Measurements from ENCODE around the gene C1orf141. TPM values are rescaled to one million over a fixed set of nuclear protein-coding genes. Genes with fewer than 3 reads are reported as not detected.
"Not testable (repeated sequence)": the region's sequence is repeated elsewhere in the genome, so short reads cannot be mapped to it uniquely, and the experiment has no call there.

Gene C1orf141
- total RNA-seq, 4 donors from 2014 or later, result not detected

DNA sequence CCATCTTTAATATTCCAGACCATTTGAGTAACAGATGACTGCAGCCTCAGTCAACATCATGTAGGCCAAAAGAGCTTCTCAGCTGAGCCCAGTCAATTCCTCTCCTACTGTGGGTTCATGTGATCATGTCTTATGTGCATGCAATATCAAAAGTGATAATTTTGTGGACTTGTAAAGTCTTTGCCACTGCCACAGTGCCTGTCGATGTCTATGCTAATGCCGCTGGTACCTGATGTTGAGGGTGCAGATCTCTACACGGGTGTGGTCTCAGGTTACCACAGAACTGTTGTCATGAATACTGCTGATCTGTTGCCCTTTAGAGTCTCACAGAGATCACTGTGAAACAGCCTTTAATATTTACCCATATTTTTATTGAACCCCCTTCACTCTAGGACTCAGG, 11.3 kb upstream of the C1orf141 start:
- WGBS, 2 donors, result 90 to 94% methylated on average over 3 of the region's 3 CpGs
- Histone ChIP-seq H3K27ac (no peak overlapping the region), H3K27me3 (no peaks in the 10 kb centered on the region), H3K4me3 (replicated peaks in 1 of 3) (no peak overlapping the region), H3K9me3 (no peaks in the 10 kb centered on the region), H3K36me3 (no peaks in the 10 kb centered on the region), H3K4me1 (peaks cover 5 to 11% of the 10 kb centered on the region in 2 donors)
- intact Hi-C loops (cut with DNase I), result loop anchor here (5.0 kb wide), 3 partner anchors 89 to 384 kb away; no protein-coding TSS in a partner anchor
- no peak for DNase-seq
- no peak for TF ChIP-seq POLR2A (IDR thresholded peaks at IDR 0.05)
- TF ChIP-seq, protein P1, sequence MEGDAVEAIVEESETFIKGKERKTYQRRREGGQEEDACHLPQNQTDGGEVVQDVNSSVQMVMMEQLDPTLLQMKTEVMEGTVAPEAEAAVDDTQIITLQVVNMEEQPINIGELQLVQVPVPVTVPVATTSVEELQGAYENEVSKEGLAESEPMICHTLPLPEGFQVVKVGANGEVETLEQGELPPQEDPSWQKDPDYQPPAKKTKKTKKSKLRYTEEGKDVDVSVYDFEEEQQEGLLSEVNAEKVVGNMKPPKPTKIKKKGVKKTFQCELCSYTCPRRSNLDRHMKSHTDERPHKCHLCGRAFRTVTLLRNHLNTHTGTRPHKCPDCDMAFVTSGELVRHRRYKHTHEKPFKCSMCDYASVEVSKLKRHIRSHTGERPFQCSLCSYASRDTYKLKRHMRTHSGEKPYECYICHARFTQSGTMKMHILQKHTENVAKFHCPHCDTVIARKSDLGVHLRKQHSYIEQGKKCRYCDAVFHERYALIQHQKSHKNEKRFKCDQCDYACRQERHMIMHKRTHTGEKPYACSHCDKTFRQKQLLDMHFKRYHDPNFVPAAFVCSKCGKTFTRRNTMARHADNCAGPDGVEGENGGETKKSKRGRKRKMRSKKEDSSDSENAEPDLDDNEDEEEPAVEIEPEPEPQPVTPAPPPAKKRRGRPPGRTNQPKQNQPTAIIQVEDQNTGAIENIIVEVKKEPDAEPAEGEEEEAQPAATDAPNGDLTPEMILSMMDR (IDR thresholded peaks at IDR 0.05), result no peak

DNA sequence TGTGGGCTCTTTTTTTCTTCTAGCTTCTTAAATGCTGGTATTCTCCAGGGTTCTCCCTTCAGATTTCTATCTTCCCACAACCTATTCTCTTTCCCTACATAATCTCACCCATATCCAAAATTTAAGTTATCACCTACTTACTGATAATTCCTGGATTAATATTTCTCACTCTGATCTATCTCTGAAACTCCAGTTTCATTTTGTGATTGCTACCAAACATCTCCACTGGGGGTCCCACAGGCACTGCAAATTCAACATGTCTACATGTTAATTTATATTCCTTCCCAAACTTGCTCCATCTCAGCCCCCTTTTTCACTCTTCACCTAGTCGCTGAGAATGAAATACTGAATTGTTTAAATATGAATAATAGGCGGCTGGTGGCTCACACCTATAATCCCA, 9.9 kb upstream of the C1orf141 start:
- H3K27me3 ChIP-seq, result no peaks in the 10 kb centered on the region
- intact Hi-C loops (cut with DNase I), result loop anchor here (5.0 kb wide), 3 partner anchors 87 to 382 kb away; no protein-coding TSS in a partner anchor
- WGBS, 2 donors, result 86% methylated on average over 2 of the region's 2 CpGs

DNA sequence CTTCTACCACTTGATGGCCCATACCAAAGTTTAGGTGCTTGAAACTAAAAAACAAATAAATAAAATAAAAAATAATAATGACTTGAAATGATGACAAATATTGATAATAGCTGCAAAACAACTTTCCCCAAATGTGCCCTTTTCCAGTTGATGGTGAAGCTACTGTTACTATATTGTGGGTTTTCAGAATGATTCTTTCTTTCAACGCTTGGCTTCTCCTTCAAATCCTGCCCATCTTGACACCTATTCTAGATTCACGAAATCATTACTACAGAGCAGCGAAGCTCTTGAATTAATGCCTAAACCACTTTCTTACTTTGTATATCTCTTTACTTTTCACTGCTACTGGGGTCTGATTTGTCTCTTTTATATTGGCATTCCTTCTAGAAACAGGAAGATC, 9.2 kb upstream of the C1orf141 start:
- TF ChIP-seq, protein P1 (IDR thresholded peaks at IDR 0.05), result no peak
- TF ChIP-seq POLR2A (IDR thresholded peaks at IDR 0.05), result no peak
- intact Hi-C loops (cut with DNase I), result no loop called here
- H3K27ac ChIP-seq, result no peak overlapping the region
- 93 to 95% methylated on average over 3 of the region's 3 CpGs for WGBS, 2 donors
- H3K36me3 ChIP-seq, result no peaks in the 10 kb centered on the region
- H3K27me3 ChIP-seq, result no peaks in the 10 kb centered on the region
- peaks cover 4 to 10% of the 10 kb centered on the region in 2 donors for H3K4me1 ChIP-seq
- no peak overlapping the region for H3K4me3 ChIP-seq (replicated peaks in 1 of 3)
- H3K9me3 ChIP-seq, result no peaks in the 10 kb centered on the region
- no peak for DNase-seq

More for the DNA sequence above, 9.9 kb upstream of the C1orf141 start:
- Histone ChIP-seq H3K4me1 (peaks cover 5 to 11% of the 10 kb centered on the region in 2 donors), H3K27ac (no peak overlapping the region), H3K9me3 (no peaks in the 10 kb centered on the region), H3K36me3 (no peaks in the 10 kb centered on the region), H3K4me3 (replicated peaks in 1 of 3) (no peak overlapping the region)
- no peak for DNase-seq
- TF ChIP-seq, protein P1 (IDR thresholded peaks at IDR 0.05), result no peak
- TF ChIP-seq POLR2A (IDR thresholded peaks at IDR 0.05), result no peak

DNA sequence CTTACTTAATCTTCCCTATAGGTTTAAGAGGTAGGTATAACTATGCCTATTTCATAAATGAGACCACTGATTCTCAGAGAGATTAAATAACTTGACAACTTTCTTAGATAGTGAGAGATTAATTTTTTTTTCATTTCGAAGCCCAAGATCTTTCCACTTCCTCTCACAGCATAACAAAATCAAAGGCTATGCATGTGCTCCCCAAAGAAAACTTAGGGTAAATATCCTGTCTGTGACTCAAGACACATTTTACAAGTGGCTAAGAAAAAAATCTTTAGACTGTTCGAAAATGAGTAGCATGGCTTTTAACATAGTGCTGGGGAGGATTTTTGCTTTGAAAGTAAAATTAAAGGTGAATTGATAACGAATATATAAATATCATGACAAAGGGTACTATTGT, 8.2 kb upstream of the C1orf141 start:
- H3K9me3 ChIP-seq, result no peaks in the 10 kb centered on the region
- H3K36me3 ChIP-seq, result no peaks in the 10 kb centered on the region
- TF ChIP-seq POLR2A (IDR thresholded peaks at IDR 0.05), result no peak
- TF ChIP-seq, protein P1 (IDR thresholded peaks at IDR 0.05), result no peak
- H3K4me3 ChIP-seq (replicated peaks in 1 of 3), result no peak overlapping the region
- no peak for DNase-seq
- WGBS, 2 donors, result 61 to 66% methylated on average over 3 of the region's 3 CpGs
- no peaks in the 10 kb centered on the region for H3K27me3 ChIP-seq
- intact Hi-C loops (cut with DNase I), result no loop called here
- H3K27ac ChIP-seq, result no peak overlapping the region
- H3K4me1 ChIP-seq, result peaks cover 0 to 5% of the 10 kb centered on the region in 2 donors

DNA sequence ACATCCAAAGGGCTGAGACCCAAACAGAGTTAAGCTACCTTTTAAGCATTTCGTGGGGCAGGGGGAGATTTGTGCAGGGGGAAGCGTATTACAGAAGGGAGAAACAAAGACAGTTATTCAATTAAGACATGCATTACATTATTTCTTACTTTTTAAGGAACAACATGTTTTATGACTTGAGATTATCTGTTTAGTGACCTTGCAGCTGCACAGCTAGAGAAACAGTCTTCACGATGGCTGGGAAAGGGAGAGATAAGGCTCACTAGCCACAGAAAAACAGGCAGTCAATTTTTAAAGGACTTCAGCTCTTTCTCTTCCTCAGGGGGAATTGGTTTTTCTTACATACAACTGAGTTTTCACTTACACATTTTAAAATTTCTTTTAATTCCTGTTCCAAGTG, 7.1 kb upstream of the C1orf141 start:
- DNase-seq; H3K4me3 ChIP-seq (replicated peaks in 1 of 3); H3K9me3 ChIP-seq; H3K27me3 ChIP-seq; H3K4me1 ChIP-seq; H3K27ac ChIP-seq; H3K36me3 ChIP-seq; intact Hi-C loops (cut with DNase I): not testable (repeated sequence)
- WGBS, 2 donors, result 77 to 83% methylated on average over 3 of the region's 3 CpGs

DNA sequence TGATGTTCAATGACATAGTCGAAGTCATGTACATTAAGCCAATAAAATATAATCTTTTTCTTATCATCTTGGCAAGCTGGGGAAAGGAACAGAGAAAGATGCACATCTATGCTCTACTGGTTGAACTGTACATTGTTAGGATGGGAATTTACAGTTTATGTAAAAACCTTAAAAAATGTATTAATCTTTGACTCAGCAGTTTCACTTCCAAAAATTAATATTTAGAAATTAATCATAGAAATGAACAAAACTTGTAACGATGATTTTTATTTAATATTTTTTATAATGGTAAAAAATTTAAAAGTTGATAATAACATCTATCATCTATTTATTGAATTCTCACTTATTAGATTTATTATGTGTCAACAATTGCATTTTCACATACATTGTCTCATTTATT, 5.7 kb upstream of the C1orf141 start:
- Histone ChIP-seq H3K27ac (no peak overlapping the region), H3K27me3 (no peaks in the 10 kb centered on the region), H3K36me3 (no peaks in the 10 kb centered on the region), H3K4me3 (replicated peaks in 1 of 3) (no peak overlapping the region), H3K4me1 (peaks cover 0 to 5% of the 10 kb centered on the region in 2 donors), H3K9me3 (no peaks in the 10 kb centered on the region)
- WGBS, 2 donors, result 94 to 95% methylated on average over 2 of the region's 2 CpGs
- intact Hi-C loops (cut with DNase I), result no loop called here
- DNase-seq, result no peak
- TF ChIP-seq, protein P1 (IDR thresholded peaks at IDR 0.05), result no peak
- no peak for TF ChIP-seq POLR2A (IDR thresholded peaks at IDR 0.05)
